HG03354 (cell line): ENCODE data around the gene ARSB.
A peak's percentile ranks its signal among the peaks of the same experiment; 100 is the strongest.

Experiments used
- ATAC-seq: cut with Tn5 transposase; IDR thresholded peaks from one replicate; pipeline ENCODE4 v1.9.1; 2021; ENCODE audit warnings: mild to moderate bottlenecking; ENCODE audit not compliant: unreplicated experiment, poor library complexity, severe bottlenecking

The ARSB gene

GRCh38 chr5:78813286-78813685 lies 171.8 kb downstream of the ARSB start:
- no peak for ATAC-seq

- no peak for ATAC-seq
These were observed 173.2 kb downstream of the ARSB start for GRCh38 chr5:78811866-78812265.

- no peak for ATAC-seq
These were observed 173.8 kb downstream of the ARSB start for GRCh38 chr5:78811121-78811817.

- ATAC-seq = no peak
These were observed 174.8 kb downstream of the ARSB start for GRCh38 chr5:78810098-78810920.

DNA sequence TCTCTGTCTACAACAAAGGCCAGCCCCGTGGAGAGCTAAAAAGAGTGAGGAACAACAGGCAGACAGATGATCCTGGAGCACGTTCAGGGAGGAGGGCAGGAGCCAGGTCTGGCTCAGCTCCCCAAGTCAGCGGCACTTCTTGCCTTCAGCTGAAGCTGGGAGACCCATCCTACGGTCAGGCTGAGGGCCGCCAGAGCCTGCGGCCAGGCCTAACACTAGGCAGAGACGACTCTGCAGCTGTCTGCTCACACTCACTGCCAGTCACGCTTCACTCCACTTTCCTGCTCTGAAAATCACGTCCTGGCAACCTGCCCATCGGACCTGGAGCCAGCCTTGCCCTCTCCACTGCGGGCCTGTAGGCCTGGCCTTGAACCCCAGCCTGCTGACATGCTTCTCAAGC lies 175.7 kb downstream of the ARSB start:
- ATAC-seq = no peak

- no peak for ATAC-seq
These were observed 176.3 kb downstream of the ARSB start for GRCh38 chr5:78808818-78809217.

DNA sequence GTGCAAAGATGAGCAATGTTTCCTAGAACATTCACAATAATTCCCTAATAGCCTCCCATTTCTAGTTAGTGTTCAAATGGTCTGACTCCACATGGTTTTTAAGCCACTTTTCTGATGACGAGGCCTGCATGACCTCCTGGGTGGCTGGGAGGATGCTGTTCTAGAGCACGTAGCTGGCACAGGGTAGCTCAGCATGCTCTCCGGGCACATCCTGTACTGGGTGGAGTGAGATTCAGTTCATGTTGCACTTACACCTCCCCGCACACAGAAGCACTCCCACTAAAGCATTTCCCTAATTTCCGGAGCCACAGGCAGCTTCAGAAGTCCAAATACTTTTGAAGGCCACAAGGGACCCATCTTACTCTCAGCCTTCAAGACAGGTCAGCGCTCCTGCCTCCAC lies 176.7 kb downstream of the ARSB start:
- ATAC-seq = no peak

DNA sequence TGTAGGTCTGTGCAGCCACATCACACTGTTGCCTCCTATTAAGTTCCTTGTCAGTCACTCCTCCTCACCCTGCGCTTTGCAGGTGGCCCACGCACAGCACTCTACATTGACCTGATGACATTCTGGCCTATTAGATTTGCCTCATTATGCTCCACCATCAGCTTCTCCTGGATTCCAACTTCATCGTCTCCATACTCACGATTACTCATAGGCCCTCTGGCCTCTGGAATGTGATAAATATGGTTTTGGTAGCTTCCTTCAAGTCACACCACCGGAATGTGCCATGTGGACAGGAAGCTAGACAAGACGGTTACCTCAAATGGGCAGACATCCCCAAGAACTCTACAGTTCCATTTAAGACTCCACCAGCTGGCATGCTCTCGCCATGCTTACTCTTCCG lies 178.6 kb downstream of the ARSB start:
- ATAC-seq = no peak

DNA sequence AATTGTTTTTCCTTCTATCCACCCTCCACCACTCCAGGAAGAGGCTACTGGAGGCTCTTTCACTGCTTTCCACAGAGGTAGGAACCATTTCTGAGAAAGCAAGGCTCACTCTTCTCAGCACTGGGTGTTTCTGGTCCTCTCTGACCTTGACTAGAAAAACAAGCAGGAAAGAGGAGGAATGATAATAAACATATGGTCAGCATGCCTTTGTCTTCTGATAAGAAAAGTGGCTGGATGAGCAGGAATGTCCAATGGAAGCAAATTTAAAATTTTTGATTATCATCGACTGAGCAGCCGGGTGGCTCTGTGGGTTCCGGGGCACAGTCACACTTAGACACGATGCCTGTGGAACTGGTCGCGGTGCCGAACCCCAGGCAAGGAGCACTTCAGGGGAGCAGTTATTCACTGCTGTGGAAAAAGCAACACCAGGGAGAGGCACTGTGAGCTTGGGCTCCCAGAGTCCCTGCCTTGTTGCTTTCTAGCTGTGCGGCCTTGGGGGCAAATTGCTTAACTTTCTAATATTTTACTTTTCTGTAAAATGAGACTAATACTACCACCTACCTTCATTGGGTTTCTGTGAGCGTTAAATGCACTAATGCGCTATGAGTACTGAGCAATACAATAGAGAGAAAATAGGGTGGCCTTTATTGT lies 179.5 kb downstream of the ARSB start:
- ATAC-seq = no peak

DNA sequence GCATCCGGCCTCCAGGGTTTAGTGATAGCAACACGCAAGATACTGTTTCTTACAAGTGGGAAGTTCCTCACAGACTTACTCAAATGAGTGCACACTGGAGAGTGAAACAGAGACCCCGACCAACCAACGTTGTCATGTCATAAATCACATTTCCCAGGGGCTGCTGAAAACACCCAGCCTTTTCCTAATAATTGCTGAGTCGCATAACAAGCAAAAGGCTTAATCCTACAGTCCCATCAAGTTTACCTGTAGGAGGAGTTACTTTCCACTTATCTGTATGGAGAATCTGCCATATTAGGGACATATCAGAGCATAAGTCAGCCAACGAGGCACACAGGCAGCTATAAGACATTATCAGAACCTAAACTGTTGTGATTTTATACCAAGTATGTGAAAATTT lies 180.1 kb downstream of the ARSB start:
- no peak for ATAC-seq

DNA sequence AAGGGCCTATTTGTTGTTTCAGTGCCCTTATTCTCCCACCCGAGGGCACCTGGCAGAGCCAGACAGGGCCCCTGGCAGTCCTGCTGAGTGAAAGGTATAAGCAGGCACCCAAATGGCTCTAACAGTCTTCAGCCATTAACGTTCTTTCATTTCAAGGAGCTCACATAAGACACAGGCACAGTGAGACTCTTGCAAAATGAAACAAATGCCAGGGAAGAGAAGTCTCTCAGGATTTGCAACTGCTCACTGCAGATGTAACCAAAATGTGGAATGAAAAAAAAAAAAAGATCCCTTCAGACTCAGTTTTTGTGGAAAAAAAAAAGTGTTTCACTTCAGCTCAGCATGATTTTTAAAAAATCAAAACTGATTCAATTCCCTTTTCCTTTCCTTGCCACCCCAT lies 181.2 kb downstream of the ARSB start:
- no peak for ATAC-seq

GRCh38 chr5:78803353-78803752 lies 181.8 kb downstream of the ARSB start:
- ATAC-seq = no peak

DNA sequence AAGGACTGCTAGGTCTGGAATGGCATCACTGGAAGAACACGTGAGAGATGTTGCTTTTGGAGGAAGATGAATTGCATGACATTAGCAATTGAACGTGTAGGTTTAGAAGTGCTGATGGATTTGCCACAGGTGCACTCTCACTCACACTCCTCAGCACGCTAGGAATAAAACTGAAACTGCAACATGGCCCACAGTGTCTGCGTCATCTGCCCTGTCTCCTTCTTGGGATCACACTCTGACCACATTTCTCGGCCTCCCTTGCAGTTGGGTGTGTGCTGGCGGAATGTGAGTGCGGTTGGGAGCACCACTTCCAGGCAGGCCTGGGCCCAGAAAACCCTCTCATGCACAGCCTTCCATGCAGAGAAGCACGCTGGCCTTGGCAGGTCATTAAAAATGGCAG lies 183.7 kb downstream of the ARSB start:
- no peak for ATAC-seq

- ATAC-seq = no peak
These were observed 185.7 kb downstream of the ARSB start for GRCh38 chr5:78799266-78800017.

- no peak for ATAC-seq
These were observed 186.5 kb downstream of the ARSB start for GRCh38 chr5:78798673-78799029.

DNA sequence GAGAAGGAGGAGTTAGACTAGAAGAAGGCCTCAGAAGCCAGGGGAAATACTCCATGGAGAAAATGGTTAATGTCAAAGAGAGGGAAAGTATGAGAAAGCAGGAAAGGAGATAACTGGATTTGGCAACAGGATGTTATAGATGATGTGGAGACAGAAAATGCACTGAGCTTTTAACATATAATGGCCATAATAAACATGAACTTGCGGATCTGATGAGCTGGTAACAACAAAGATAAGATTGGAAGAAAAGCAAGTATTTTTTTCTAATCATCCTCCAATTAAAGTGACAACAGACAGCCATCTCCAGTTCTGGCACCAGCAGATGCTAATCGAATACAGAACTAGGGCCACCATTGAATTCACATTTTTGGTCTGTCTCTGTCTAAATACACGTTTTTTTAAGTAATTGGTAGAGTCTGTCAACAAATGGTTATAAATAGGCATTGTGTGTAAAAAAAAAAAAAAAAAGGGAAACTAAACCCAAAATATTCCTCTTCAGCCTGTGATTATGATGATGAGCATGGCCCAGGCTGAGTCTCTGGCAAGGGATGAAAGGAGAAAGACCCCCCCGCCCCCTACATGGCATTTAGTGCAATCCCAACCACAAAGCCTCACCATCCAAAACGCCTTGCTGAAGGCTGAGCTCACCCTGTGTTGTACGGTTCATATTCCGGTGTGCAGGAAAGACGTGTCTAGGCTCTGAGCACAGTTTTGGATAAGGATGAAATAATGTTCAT lies 187.0 kb downstream of the ARSB start:
- ATAC-seq = no peak

- ATAC-seq = peak; percentile 62
These were observed 189.4 kb downstream of the ARSB start for GRCh38 chr5:78795757-78796156.

DNA sequence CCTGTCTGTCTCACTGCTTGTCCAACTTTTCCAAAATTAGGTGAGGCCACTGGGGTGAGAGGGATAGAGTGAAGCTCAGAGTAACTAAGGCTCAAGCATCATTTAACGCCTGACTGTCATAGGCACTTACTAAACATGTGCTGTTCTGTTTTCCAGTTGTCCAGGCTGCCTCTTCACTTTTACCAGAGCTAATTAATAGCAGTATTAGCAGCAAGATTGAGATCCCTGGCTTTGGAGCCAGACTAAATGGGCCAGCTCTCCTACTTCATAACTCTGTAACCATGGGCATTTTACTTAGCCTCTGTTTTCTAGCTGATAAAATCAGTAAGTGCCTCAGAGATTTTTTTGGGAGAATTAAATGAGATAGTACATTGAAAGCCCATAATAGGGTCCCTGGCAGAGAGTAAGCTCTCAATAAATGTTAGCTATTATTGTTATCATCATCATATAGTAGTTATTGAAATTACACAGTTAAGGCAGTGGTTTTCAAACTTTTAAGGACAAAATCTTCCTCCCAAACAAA lies 190.4 kb downstream of the ARSB start:
- ATAC-seq = no peak

GRCh38 chr5:78793907-78794662 lies 191.0 kb downstream of the ARSB start:
- no peak for ATAC-seq
